ENCODE measurements around the gene PCDHGA9.

DNA sequence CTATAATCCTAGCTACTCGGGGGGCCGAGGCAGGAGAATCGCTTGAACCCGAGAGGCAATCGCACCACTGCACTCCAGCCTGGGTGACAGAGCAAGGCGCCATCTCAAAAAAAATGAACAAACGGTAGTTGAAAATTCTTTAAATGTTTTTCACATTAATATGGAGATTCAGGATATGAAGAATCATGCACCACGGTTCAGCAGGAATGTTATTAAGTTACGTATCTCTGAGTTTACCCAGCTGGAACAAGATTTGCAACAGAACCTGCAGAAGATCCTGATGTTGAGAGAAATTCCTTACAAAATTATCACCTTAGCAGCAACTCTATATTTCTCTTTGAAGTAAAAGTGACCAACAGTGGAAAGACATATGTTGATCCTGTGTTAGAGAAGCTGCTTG lies 37.8 kb downstream of the PCDHGA9 start:
- TF ChIP-seq CTCF (IDR thresholded peaks at IDR 0.05) (no peak), POLR2AphosphoS5 (IDR thresholded peaks at IDR 0.05; ENCODE audit: low read depth, low read length) (no peak)
- TF ChIP-seq, protein P1, sequence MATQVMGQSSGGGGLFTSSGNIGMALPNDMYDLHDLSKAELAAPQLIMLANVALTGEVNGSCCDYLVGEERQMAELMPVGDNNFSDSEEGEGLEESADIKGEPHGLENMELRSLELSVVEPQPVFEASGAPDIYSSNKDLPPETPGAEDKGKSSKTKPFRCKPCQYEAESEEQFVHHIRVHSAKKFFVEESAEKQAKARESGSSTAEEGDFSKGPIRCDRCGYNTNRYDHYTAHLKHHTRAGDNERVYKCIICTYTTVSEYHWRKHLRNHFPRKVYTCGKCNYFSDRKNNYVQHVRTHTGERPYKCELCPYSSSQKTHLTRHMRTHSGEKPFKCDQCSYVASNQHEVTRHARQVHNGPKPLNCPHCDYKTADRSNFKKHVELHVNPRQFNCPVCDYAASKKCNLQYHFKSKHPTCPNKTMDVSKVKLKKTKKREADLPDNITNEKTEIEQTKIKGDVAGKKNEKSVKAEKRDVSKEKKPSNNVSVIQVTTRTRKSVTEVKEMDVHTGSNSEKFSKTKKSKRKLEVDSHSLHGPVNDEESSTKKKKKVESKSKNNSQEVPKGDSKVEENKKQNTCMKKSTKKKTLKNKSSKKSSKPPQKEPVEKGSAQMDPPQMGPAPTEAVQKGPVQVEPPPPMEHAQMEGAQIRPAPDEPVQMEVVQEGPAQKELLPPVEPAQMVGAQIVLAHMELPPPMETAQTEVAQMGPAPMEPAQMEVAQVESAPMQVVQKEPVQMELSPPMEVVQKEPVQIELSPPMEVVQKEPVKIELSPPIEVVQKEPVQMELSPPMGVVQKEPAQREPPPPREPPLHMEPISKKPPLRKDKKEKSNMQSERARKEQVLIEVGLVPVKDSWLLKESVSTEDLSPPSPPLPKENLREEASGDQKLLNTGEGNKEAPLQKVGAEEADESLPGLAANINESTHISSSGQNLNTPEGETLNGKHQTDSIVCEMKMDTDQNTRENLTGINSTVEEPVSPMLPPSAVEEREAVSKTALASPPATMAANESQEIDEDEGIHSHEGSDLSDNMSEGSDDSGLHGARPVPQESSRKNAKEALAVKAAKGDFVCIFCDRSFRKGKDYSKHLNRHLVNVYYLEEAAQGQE (IDR thresholded peaks at IDR 0.05; ENCODE audit: insufficient read depth in 1 of 2, low read depth in 2 of 2, low read length in 1 of 2), result no peak

Data from Panc1 (cell line).